ENCODE data around the gene EXOC6B.
A peak's percentile ranks its signal among the peaks of the same experiment; 100 is the strongest.
"Not testable (repeated sequence)": the region's sequence is repeated elsewhere in the genome, so short reads cannot be mapped to it uniquely, and the experiment has no call there.

EXOC6B gene

DNA sequence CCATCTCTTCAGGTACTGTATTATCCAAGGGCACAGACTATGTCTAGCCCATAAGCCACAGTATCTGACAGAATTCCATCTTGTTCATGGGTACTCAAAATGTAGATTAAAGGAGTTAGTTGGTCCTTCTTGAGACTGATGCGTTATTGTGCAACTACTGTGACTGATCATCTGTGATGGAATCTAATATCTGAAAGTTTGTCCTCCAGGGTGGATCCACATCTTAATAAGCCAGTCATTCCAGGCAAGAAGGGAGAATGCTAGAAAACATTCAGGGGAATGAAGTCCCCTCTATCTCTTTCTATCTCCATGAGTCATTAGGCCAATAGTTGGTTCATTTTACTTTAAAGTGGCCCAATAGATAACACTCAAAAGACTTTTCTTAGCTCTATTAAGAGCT is 252.6 kb downstream of the EXOC6B start:
- H3K4me1 ChIP-seq (ENCODE audit: control insufficient read depth, insufficient read depth, low read length): peaks cover 17% of the 10 kb centered on the region
- no peak overlapping the region for H3K9ac ChIP-seq (ENCODE audit: low read depth, low read length)
- no peaks in the 10 kb centered on the region for H3K27me3 ChIP-seq (ENCODE audit: control insufficient read depth, insufficient read depth, low read length)
- H3K4me3 ChIP-seq (ENCODE audit: low read depth, low read length): no peak overlapping the region
- H3K9me3 ChIP-seq (ENCODE audit: control insufficient read depth, insufficient read depth, low read length): no peaks in the 10 kb centered on the region
- no peaks in the 10 kb centered on the region for H3K36me3 ChIP-seq (ENCODE audit: control insufficient read depth, insufficient read depth, low read length)
- H3K27ac ChIP-seq (ENCODE audit: low read depth, low read length): no peak overlapping the region

DNA sequence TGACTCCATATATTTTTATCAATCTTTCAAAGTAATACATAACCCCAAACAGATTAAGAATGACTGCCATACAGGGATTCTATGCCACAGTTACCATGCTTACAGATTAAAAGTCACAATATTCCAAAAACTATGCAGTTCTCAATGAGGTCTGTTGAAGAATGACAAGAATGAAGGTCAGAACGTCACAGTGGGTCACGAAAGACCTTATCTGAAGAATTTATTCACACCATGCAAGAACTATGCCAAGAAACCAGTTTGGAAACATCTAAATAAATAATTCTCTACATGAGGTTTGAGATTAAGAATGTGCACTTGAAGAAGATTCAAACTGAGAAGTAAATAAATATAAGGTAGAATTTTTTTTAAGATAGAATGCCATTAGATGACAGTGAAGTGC is 253.3 kb downstream of the EXOC6B start:
- H3K27ac ChIP-seq (ENCODE audit: low read depth, low read length): no peak overlapping the region
- no peak overlapping the region for H3K9ac ChIP-seq (ENCODE audit: low read depth, low read length)
- H3K4me3 ChIP-seq (ENCODE audit: low read depth, low read length): no peak overlapping the region
- H3K4me1 ChIP-seq (ENCODE audit: control insufficient read depth, insufficient read depth, low read length): peaks cover 17% of the 10 kb centered on the region
- H3K36me3 ChIP-seq (ENCODE audit: control insufficient read depth, insufficient read depth, low read length): no peaks in the 10 kb centered on the region
- H3K9me3 ChIP-seq (ENCODE audit: control insufficient read depth, insufficient read depth, low read length): no peaks in the 10 kb centered on the region
- no peaks in the 10 kb centered on the region for H3K27me3 ChIP-seq (ENCODE audit: control insufficient read depth, insufficient read depth, low read length)

DNA sequence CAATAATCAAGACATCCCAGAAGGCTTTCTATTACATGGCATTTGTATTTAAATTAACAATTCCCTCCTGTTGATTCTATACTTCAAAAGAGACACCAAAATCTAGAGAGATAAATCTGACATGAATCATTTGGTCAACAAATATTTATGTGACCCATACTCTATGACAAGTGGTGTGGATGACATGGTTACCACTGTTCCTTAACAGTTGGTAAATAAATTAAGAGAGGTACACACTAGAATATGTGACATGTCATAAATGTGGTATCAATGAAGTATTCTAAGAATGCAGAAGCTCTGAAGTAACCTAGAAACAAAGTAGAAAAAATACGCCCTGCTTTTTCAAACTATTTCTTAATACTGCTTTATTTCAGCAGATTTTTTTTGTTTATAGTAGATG is 255.4 kb downstream of the EXOC6B start:
- no peaks in the 10 kb centered on the region for H3K36me3 ChIP-seq (ENCODE audit: control insufficient read depth, insufficient read depth, low read length)
- no peaks in the 10 kb centered on the region for H3K9me3 ChIP-seq (ENCODE audit: control insufficient read depth, insufficient read depth, low read length)
- H3K9ac ChIP-seq (ENCODE audit: low read depth, low read length): no peak overlapping the region
- H3K4me1 ChIP-seq (ENCODE audit: control insufficient read depth, insufficient read depth, low read length): peaks cover 10% of the 10 kb centered on the region
- no peaks in the 10 kb centered on the region for H3K27me3 ChIP-seq (ENCODE audit: control insufficient read depth, insufficient read depth, low read length)
- no peak overlapping the region for H3K27ac ChIP-seq (ENCODE audit: low read depth, low read length)
- no peak overlapping the region for H3K4me3 ChIP-seq (ENCODE audit: low read depth, low read length)

DNA sequence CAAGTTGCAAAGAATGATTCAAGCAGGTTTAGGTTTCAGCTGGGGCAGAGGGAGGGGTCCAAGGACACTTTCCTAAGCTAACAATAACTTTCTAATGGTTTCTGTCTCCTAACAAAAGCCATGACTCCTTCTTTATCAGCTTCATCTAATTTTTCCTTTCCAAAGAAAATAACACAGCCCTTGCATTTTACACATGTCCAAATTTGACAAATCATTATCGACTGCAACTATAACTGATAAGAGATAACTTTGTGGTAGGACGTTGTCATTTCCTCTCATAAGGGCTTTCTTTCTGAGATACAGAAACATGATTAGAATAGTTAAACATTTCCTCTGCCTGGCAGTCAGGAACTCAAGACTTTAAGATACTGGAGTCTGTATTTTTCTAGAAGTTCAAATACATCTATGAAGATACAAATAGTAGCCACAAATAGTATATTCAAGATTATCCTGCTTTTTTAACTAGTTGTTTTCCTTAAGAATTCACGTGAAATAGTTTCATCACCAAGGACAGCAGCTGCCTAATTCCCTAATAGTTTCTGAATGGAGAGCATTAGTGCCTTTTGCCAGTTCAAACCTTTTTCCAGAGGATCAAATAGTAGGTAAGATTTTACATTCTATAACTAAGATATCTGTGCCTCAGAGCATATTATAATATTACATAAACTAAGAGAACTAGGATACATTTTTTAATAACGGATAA is 263.2 kb downstream of the EXOC6B start:
- H3K36me3 ChIP-seq (ENCODE audit: control insufficient read depth, insufficient read depth, low read length): no peaks in the 10 kb centered on the region
- no peaks in the 10 kb centered on the region for H3K27me3 ChIP-seq (ENCODE audit: control insufficient read depth, insufficient read depth, low read length)
- H3K9ac ChIP-seq (ENCODE audit: low read depth, low read length): no peak overlapping the region
- H3K4me3 ChIP-seq (ENCODE audit: low read depth, low read length): no peak overlapping the region
- peaks cover 22% of the 10 kb centered on the region for H3K4me1 ChIP-seq (ENCODE audit: control insufficient read depth, insufficient read depth, low read length)
- H3K9me3 ChIP-seq (ENCODE audit: control insufficient read depth, insufficient read depth, low read length): no peaks in the 10 kb centered on the region
- peak overlapping the region; percentile 64 for H3K27ac ChIP-seq (ENCODE audit: low read depth, low read length)

- Histone ChIP-seq H3K27me3 (ENCODE audit: control insufficient read depth, insufficient read depth, low read length) (no peaks in the 10 kb centered on the region), H3K4me3 (ENCODE audit: low read depth, low read length) (no peak overlapping the region), H3K9me3 (ENCODE audit: control insufficient read depth, insufficient read depth, low read length) (no peaks in the 10 kb centered on the region), H3K36me3 (ENCODE audit: control insufficient read depth, insufficient read depth, low read length) (no peaks in the 10 kb centered on the region), H3K27ac (ENCODE audit: low read depth, low read length) (peak overlapping the region; percentile 71), H3K4me1 (ENCODE audit: control insufficient read depth, insufficient read depth, low read length) (peaks cover 22% of the 10 kb centered on the region), H3K9ac (ENCODE audit: low read depth, low read length) (no peak overlapping the region)
These were observed 264.1 kb downstream of the EXOC6B start for GRCh38 chr2:72561621-72562318.

- Histone ChIP-seq H3K36me3 (ENCODE audit: control insufficient read depth, insufficient read depth, low read length) (no peaks in the 10 kb centered on the region), H3K27me3 (ENCODE audit: control insufficient read depth, insufficient read depth, low read length) (no peaks in the 10 kb centered on the region), H3K27ac (ENCODE audit: low read depth, low read length) (no peak overlapping the region), H3K9ac (ENCODE audit: low read depth, low read length) (no peak overlapping the region), H3K4me3 (ENCODE audit: low read depth, low read length) (no peak overlapping the region), H3K9me3 (ENCODE audit: control insufficient read depth, insufficient read depth, low read length) (peaks cover 4% of the 10 kb centered on the region; the same call in 1 of the 2 replicates), H3K4me1 (ENCODE audit: control insufficient read depth, insufficient read depth, low read length) (peaks cover 6% of the 10 kb centered on the region; the same call in 1 of the 2 replicates)
These were observed 269.9 kb downstream of the EXOC6B start for GRCh38 chr2:72555943-72556342.

- not testable (repeated sequence) for H3K27me3 ChIP-seq (ENCODE audit: control insufficient read depth, insufficient read depth, low read length); H3K9me3 ChIP-seq (ENCODE audit: control insufficient read depth, insufficient read depth, low read length); H3K4me1 ChIP-seq (ENCODE audit: control insufficient read depth, insufficient read depth, low read length); H3K4me3 ChIP-seq (ENCODE audit: low read depth, low read length); H3K27ac ChIP-seq (ENCODE audit: low read depth, low read length); H3K9ac ChIP-seq (ENCODE audit: low read depth, low read length); H3K36me3 ChIP-seq (ENCODE audit: control insufficient read depth, insufficient read depth, low read length)
These were observed 270.5 kb downstream of the EXOC6B start for GRCh38 chr2:72555363-72555762.

DNA sequence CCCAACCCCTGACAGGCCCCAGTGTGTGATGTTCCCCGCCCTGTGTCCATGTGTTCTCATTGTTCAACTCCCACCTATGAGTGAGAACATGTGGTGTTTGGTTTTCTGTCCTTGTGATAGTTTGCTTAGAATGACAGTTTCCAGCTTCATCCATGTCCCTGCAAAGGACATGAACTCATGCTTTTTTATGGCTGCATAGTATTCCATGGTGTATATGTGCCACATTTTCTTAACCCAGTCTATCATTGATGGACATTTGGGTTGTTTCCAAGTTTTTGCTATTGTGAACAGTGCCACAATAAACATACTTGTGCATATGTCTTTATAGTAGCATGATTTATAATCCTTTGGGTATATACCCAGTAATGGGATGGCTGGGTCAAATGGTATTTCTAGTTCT is 270.9 kb downstream of the EXOC6B start:
- H3K27me3 ChIP-seq (ENCODE audit: control insufficient read depth, insufficient read depth, low read length); H3K4me1 ChIP-seq (ENCODE audit: control insufficient read depth, insufficient read depth, low read length); H3K9me3 ChIP-seq (ENCODE audit: control insufficient read depth, insufficient read depth, low read length); H3K36me3 ChIP-seq (ENCODE audit: control insufficient read depth, insufficient read depth, low read length); H3K9ac ChIP-seq (ENCODE audit: low read depth, low read length); H3K27ac ChIP-seq (ENCODE audit: low read depth, low read length); H3K4me3 ChIP-seq (ENCODE audit: low read depth, low read length): not testable (repeated sequence)

DNA sequence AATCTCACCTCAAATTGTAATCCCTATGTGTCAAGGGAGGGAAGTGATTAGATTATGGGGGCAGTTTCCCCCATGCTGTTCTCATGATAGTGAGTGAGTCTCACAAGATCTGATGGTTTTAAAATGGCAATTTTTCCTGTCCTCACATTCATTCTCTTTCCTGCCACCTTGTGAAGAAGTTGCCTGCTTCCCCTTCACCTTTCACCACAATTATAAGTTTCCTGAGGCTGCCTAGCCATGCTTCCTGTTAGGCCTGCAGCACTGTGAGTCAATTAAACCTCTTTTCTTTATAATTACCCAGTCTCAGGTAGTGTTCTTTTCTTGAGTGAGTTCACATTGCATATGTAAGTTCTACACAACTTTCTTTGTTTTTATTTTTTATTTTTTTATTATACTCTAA is 271.5 kb downstream of the EXOC6B start:
- peaks cover 4% of the 10 kb centered on the region; the same call in 1 of the 2 replicates for H3K9me3 ChIP-seq (ENCODE audit: control insufficient read depth, insufficient read depth, low read length)
- no peaks in the 10 kb centered on the region; the same call in 1 of the 2 replicates for H3K4me1 ChIP-seq (ENCODE audit: control insufficient read depth, insufficient read depth, low read length)

GRCh38 chr2:72548081-72548764 is 277.6 kb downstream of the EXOC6B start:
- Histone ChIP-seq H3K9ac (ENCODE audit: low read depth, low read length) (no peak overlapping the region), H3K4me3 (ENCODE audit: low read depth, low read length) (no peak overlapping the region), H3K27me3 (ENCODE audit: control insufficient read depth, insufficient read depth, low read length) (no peaks in the 10 kb centered on the region), H3K4me1 (ENCODE audit: control insufficient read depth, insufficient read depth, low read length) (no peaks in the 10 kb centered on the region), H3K9me3 (ENCODE audit: control insufficient read depth, insufficient read depth, low read length) (no peaks in the 10 kb centered on the region), H3K36me3 (ENCODE audit: control insufficient read depth, insufficient read depth, low read length) (no peaks in the 10 kb centered on the region), H3K27ac (ENCODE audit: low read depth, low read length) (no peak overlapping the region)

More for the DNA sequence above, 271.5 kb downstream of the EXOC6B start:
- no peak overlapping the region for H3K9ac ChIP-seq (ENCODE audit: low read depth, low read length)
- H3K4me3 ChIP-seq (ENCODE audit: low read depth, low read length): no peak overlapping the region
- H3K36me3 ChIP-seq (ENCODE audit: control insufficient read depth, insufficient read depth, low read length): no peaks in the 10 kb centered on the region
- no peaks in the 10 kb centered on the region for H3K27me3 ChIP-seq (ENCODE audit: control insufficient read depth, insufficient read depth, low read length)
- H3K27ac ChIP-seq (ENCODE audit: low read depth, low read length): no peak overlapping the region

GRCh38 chr2:72545790-72546189 is 280.0 kb downstream of the EXOC6B start:
- Histone ChIP-seq H3K4me3 (ENCODE audit: low read depth, low read length) (no peak overlapping the region), H3K4me1 (ENCODE audit: control insufficient read depth, insufficient read depth, low read length) (no peaks in the 10 kb centered on the region), H3K36me3 (ENCODE audit: control insufficient read depth, insufficient read depth, low read length) (no peaks in the 10 kb centered on the region), H3K9me3 (ENCODE audit: control insufficient read depth, insufficient read depth, low read length) (no peaks in the 10 kb centered on the region), H3K27ac (ENCODE audit: low read depth, low read length) (no peak overlapping the region), H3K27me3 (ENCODE audit: control insufficient read depth, insufficient read depth, low read length) (no peaks in the 10 kb centered on the region), H3K9ac (ENCODE audit: low read depth, low read length) (no peak overlapping the region)

All from HUES48 (cell line).